NK-92 (cell line): ENCODE measurements around the gene NEK1.

ENCODE experiments used
- DNase-seq: peaks from one replicate; lab custom pipeline; 2025; ENCODE audit not compliant: unreplicated experiment; lab: John Stamatoyannopoulos, UW

NEK1 gene

DNA sequence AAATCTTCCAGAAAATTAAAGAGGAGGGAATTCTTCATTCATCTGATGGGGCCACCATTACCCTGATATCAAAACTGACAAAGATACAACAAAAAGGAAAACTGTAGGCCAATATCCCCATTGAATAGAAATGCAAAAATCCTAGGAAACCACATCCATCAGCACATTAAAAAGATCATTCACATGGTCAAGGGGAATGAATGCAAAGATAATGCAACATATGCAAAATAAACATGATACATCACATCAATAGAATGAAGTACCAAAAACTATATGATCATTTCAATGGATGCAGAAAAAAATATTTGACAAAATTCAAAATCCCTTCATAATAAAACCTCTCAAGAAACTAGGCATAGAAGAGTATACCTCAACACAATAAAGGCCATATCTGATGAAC, 232.7 kb downstream of the NEK1 start:
- DNase-seq: no peak

DNA sequence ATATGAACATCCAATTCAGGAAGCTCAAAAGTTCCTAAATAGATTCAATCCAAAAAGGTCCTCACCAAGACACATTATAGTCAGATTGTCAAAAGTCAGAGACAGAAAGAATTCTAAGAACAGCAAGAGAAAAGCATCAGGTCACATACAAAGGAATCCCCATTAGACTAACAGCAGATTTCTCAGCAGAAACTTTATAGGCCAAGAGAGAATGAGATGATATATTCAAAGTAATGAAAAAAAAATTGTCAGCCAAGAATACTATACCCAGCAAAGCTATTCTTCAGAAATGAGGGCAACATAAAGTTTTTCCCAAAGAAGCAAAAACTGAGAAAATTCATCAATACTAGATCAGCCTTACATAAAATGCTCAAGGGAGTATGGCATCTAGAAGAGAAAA, 235.0 kb downstream of the NEK1 start:
- DNase-seq: no peak

DNA sequence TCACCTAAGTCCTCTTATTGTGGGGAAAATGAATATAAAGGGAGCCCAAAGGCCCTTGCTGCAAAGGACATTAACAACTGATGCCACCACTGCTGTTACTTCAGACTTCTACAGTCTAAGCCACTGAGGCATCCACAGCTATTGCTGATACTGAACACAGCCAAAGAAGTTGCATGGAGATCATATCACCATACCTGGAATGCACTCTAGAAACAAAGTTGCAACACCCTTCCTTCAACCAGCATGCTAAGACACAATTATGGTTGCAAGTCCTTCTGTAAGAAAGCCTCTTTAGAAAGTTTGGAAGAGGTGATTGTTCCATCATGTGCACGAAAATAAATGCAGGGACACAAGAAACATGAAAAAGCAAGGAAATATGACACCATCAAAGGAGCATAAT, 236.0 kb downstream of the NEK1 start:
- no peak for DNase-seq

GRCh38 chr4:169372791-169373190, 239.6 kb downstream of the NEK1 start:
- no peak for DNase-seq

DNA sequence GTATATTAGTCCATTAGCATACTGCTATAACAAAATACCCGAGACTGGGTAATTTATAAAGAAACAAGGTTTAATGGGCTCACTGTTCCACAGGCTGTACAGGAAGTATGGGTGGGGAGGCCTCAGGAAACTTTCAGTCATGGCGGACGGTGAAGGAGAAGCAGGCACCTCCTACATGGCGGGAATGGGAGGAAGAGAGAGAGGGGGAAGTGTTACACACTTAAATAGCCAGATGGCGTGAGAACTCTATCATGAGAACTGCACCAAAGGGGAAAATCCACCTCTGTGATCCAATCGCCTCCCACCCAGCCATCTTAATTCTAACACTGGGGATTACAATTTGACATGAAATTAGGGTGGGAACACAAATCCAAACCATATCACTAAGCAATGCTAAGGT, 242.7 kb downstream of the NEK1 start:
- no peak for DNase-seq

GRCh38 chr4:169367826-169368225, 244.6 kb downstream of the NEK1 start:
- DNase-seq: no peak

- no peak for DNase-seq
Measured at GRCh38 chr4:169366821-169367220, 245.6 kb downstream of the NEK1 start.

GRCh38 chr4:169362607-169363006, 249.8 kb downstream of the NEK1 start:
- DNase-seq: no peak

DNA sequence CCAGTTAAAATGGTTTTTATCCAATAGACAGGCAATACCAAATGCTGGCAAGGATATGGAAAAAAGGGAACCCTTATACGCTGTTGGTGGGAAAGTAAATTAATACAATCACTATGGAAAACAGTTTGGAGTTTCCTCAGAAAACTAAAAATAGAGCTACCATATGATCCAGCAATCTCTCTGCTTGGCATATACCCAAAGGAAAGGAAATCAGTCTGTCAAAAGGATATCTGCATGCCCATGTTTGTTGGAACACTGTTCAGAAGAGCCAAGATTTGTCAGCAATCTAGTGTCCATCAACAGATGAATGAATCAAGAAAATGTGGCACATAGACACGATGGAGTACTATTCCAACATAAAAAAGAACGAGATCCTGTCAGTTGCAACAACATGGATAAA, 250.6 kb downstream of the NEK1 start:
- DNase-seq: no peak

DNA sequence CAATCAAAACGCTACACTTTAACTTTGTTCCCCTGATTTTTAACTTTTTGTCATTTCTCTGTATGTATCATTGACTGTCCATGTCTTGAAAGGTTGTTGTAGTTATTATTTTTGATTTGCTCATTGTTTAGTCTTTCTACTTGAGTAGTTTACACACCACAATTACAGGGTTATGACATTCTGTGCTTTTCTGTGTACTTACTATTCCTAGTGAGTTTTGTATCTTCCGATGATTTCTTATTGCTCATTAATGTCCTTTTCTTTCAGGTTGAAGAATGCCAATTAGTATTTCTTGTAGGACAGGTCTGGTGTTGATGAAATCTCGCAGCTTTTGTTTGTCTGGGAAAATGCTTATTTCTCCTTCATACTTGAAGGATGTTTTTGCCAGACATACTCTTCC, 252.4 kb downstream of the NEK1 start:
- no peak for DNase-seq

DNA sequence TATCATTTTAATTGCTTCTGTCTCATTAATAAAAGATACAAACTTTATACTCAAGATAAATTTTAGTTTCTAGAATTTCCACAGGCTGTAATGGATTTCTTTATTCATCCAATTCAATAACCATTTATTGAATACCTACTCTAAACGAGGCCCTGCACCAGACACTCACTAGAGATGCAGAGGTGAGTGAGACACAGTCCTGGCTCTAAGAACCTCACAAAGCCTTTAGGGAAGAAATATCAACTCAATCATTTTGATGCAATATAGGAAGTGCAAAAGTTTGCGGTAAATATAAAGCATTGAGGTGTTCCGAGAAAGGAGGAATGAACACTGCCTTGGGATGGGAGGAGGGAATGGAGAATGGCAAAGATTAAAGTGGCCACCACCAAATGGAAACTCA, 260.0 kb downstream of the NEK1 start:
- DNase-seq: no peak

GRCh38 chr4:169351872-169352271, 260.5 kb downstream of the NEK1 start:
- DNase-seq: no peak

DNA sequence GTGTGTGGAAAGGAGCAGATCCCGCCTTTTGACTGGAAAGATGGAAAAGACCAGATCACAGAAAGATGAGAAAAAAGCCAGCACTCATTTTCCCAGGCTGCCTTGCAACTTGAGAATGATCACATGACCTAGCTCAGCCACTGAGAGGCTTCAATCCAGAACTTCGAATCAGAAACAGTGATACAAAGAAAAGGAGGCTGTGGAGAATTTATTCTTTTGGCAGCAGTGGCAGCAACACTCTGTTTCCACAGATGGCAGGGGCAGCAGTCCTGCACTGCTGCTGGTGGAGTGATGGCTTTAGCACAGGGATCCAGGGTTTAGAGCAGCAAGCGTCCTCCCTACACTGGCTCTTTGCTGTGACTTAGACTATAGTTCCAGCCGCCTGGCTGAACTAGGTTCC, 263.8 kb downstream of the NEK1 start:
- no peak for DNase-seq

GRCh38 chr4:169346840-169347239, 265.5 kb downstream of the NEK1 start:
- no peak for DNase-seq

- no peak for DNase-seq
Measured at GRCh38 chr4:169345316-169345721, 267.1 kb downstream of the NEK1 start.
